Eye (tissue), 1 donor: Measurements from ENCODE around the gene CHERP.

ENCODE experiments used
- DNase-seq: peaks from one replicate; pipeline ENCODE4 v3.0.0-alpha.2; 2015

Gene CHERP

DNA sequence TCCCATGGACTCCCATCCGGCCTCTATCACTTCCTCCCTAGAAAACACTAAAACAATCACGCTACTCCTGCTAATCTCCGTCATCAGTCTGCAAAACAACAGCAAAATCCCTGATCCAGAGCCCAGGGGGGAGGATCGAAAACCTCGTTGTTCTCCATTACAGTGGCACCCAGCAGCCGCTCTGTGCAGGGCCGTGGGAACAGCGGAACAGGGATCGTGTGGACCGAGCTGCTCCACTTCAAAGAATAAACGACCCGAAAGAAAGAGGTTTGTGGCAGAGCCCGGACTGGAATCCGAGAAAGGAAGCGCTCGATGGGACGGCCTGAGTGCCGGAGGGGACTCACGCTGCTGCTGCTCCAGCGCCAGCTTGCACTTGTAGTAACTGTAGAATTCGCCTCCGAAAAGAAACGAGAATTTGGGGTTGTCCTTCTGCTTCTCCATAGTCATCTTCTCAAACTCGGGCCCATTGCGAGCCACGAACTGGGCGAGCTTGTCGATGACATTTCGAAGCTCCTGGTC is 652 bp downstream of the CHERP start:
- DNase-seq, result no peak

GRCh38 chr19:16540948-16541347 is 1.3 kb downstream of the CHERP start:
- DNase-seq, result no peak

DNA sequence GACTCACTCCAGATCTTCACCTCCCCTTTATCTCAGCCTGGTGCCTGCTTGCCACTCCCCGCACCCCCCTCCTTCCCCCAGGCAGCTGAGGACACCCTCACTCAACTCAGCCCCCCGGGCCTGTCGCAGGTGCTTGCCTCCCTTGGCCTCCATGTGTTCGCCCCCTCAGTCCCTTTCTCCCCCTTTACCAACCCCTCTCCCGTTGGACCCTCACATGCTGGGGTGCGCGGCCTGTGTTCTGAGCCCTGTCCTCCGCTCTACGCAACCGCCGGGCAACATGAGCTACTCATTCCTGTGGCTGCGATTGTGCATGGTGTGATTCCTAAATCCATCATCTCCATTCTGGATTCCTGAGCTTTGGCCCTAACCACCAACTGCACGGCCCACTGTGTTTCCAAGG is 5.1 kb downstream of the CHERP start:
- DNase-seq, result no peak

DNA sequence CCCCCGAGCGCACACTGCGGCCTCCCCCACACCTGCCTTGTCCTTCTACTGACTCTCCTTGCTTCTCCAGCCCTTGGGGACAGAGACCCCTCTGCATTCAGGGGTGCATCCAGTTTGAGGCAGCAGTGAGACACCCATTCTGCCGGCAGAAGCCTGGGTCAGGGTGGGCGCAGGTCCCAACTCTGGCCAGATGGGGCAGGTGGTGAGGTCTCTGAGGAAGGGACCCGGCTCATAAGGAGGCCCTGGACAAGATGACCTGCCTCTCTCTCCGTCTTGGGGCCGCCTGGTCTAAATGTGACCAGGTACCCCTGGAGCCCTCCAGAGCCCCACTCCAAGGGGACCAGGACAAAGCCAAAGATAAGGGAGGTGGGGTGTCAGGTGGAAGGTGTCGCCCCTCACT is 6.1 kb downstream of the CHERP start:
- DNase-seq, result no peak

DNA sequence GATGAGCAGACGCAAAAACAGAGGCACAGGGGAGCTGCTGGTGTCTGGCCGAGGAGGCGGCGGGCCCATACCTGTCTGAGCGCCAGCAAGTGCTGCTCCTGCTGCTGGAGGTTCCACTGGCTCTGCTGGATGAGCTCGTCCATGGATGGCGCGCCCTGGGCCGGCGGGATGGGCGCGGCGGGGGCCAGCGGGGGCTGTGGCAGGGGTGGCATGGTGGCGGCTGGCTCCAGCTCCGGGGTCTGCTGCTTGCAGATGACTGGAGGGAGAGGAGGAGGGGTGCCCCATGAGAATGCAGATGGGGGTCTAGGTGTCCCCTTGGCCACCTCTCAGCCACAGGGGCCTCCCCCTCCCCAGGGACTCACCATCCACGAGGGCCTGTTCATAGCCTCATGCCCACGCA is 6.9 kb downstream of the CHERP start:
- DNase-seq, result no peak

DNA sequence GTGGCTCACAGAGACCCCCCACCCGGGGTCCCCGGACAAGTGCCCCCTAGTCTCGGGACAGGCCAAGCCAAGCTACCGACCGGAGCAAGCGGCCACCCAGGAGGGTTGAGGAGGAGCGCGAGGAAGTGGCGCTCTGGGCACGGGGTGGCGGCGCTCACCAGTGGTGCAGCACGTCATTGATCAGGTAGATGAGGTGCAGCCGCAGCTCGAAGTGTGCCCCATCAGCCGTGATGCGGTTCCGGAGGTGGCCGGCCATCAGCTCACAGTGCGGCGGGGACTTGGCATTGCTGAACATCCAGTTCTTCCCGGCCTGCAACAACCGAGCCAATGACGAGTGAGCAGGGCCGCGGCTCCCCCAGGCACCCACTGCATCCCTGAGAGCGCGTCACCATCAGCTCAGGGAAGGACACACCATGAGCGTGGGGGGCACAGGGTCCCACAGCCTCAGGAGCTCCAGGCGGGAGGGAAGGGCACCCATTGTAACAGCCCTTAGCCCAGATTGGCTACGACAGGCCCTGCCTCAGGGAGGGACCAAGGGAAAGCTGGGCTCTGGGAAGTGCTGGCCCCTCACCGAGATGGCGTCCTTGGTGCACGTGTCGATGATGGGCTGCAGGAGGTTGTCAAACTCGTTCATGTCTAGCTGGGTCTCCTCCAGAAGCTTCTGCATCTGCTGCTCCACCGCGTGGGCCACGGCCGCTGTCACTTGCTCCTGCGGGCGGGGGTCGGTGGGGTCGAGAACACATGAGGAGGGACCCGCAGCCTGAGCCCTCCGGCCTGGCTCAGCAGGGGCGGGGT is 9.6 kb downstream of the CHERP start:
- DNase-seq, result peak; percentile 9

GRCh38 chr19:16531380-16531669 is 10.9 kb downstream of the CHERP start:
- DNase-seq, result no peak

- DNase-seq, result no peak
Observed at GRCh38 chr19:16530540-16531379, 11.5 kb downstream of the CHERP start.

GRCh38 chr19:16529466-16530144 is 12.6 kb downstream of the CHERP start:
- no peak for DNase-seq

DNA sequence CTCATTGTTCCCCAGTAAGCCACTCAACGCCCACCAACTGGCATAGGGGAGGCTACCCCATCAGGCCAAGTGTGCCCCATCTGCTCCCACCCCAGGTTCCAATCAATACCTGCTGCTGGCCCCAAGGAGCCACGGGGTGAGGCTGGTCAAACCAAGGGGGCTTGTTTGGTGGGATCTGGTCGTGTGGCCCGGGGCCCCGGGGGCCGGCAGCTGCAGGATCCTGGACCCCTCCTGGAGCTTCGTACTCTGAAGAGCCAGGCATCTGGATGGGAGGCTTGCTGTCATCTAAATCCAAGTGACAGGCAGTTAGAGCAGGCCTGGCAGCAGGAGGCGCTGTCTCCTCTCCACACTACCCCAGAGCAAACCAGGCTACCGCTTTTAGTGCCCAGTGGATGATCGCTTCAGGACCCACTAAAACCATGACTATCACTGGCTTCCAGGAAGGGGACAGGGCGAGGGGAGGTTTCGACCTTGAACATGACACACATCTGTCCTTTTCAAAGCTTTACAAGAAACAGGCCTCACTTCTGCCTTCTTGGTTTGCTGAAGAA is 14.2 kb downstream of the CHERP start:
- no peak for DNase-seq

DNA sequence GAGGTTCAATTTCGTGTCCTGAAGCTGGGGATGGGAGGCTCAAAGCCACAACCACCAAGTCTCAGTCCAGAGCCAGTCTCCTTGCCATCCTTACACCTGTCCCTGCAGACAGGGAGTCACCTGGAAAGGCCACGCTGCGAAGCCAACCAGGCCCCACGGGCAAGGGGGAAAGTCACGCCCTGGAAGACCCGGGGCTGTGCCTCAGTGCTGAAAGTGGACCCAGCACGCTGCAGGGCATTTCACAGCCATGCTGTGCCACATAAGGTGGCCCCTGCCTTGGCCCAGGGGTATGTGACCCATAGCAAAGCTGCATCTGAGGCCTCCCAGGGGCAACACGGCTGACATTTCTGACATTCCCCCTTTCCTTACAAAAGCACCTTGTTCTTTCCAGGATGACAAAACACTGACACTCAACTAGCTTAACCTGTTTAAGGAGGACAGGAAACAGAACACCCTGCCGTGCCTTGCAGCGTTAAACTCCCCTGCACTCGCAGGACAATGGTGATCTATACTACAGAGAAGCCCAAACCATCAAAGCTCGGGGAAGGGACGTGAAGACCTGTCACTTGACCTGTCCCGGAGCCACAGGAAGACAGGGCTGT is 14.8 kb downstream of the CHERP start:
- no peak for DNase-seq

GRCh38 chr19:16525751-16526481 is 16.3 kb downstream of the CHERP start:
- no peak for DNase-seq

DNA sequence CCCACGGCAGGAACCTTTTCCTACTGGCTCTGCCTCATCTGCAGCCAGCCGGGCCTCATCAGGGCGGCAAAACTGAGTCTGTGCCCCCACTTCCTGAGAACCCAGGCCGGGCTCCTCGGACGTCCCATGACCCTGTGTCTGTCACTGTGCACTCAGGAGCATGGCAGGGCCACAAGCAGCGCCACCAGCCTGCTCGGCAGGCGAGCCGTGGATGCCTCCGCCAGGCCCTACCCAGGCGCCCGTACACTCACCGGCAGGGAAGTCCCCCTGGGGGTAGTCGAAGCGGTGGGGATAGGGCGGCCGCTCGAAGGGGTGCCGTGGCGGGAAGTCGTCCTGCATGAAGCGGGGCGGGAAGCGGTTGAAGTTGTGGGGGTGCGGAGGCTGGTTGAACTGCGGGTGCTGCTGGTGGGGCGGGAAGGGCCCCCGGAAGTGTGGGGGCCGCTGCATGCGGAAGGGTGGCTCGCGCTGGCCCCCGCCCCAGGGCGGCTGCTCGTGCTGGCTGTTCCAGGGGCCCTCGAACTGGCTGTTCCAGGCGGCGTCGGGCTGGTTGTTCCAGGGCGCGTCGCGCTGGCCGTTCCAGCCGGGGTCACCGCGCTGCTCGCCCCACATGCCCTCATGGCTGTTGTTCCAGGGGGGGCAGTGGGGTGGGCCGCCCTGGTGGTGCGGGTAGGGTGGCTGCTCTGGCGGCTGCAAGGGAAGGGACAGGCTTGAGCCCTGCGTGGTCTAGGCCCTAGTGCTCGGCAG is 17.1 kb downstream of the CHERP start:
- no peak for DNase-seq

- DNase-seq, result no peak
Observed at GRCh38 chr19:16522559-16523377, 19.5 kb downstream of the CHERP start.

DNA sequence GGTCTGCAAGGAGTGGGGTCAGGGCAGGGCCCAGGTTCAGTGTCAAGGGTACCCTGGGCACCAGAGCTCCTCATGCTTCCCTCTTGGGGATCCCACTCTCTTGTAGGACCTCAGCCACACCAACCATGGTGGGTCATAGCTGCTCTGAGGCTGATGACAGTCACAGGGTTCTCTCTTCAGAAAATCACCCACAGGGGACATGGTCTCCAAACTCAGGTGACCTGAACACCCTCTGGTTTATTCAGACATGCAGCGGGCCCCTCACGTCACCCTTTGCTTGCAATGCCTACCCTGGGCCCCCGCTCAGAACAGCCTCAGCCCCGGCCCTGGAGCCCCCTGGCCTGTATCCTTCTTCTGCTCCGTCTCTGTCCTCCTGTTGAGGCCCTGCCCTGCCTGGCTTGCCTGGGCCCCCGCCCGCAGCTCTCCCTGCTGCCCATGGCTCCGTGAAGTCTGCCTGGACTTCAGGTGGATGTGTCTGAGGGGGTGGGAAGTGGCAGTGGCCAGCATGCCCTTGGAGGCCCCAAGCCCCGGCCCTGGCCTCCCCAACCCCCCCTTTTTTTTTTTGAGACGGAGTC is 20.4 kb downstream of the CHERP start:
- DNase-seq, result no peak

DNA sequence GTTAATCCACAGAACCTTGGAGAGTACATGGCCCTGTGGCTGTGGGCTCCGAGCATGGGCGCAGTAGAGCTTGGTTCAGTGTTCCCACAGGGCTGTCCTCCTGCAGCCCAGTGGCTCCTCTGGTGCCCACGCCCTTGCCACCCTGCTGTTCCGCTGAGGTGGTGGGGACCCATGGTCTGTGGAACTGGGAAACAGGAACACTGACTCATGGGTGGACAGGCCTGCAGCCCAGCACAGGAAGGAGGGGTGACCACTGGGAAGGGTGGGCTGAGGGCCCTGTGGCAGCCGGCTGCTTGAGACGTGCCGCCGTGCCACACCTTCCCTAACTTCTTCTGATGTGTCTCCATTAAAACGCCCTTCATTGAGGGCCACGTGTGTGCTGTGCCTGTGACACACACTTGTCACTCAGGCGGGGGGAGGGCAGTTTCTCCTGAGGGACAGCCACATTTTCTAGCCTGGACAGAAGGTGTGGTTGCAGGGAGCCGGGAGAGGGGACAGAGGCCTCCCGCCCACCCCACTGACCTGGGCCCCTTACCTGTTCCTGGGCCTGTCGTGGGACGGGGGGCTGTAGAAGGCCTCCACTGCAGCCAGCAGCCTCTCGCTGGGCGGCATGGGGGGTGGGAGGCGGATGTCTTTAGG is 21.1 kb downstream of the CHERP start:
- DNase-seq, result no peak

DNA sequence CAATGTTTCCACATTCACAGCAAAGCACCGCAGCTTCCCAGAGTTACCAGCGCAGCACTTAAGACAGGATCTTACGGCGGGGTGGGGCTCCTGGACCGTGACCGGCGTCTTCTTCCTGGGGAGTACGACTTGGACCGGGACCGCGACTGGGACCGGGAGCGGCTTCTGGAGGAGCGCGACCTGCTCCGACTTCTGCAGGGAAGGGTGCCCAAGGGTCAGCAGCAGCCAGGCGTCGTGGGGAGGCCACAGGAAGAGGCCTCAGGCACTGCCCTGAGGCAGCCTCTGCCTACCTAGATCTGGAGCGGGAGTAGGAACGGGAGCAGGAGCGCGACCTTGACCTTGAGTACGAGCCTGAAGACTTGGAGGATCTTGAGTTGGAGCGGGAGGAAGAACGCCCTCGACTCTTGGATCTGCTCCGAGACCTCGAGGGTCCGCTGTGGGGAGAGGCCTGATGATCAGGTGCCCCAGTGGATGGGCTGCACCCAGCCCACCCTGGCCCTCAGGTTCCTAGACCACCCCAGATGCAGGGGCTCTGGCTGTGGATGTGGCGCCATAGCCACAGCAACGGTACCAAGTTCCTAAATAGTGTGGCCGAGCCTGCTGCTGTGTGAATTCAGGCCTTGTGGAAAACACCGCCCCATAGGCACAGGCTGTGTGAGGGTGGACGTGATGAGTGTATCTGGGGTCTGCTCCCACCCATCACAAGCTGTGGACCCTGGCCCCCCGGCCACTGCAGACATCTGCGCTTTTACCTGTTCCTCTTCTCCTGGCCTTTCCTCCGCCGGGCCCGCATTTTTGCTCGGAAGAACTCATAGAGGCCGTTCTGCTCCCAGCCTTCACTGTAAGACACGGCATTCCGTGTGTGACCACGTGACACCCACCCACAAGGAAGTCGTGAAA is 21.9 kb downstream of the CHERP start:
- no peak for DNase-seq

GRCh38 chr19:16519230-16519687 is 23.0 kb downstream of the CHERP start:
- no peak for DNase-seq
